WTC11 (cell line): ENCODE measurements around the gene RRN3.
"Not testable (repeated sequence)": the region's sequence is repeated elsewhere in the genome, so short reads cannot be mapped to it uniquely, and the experiment has no call there.

Experiments
- ARID4B ChIP-seq: sonication (generic); formaldehyde crosslinking; IDR thresholded peaks from 2 replicates; pipeline ENCODE4 v1.8.0; 2023; ENCODE audit warnings: missing genetic modification reagents, mild to moderate bottlenecking, borderline replicate concordance
- CTCF ChIP-seq: fragments of 200-600 bp; IDR thresholded peaks from 2 replicates; pipeline ENCODE4 v1.8.0; 2022; ENCODE audit warnings: antibody characterized with exemption
- IRF1 ChIP-seq: sonication (generic); formaldehyde crosslinking; IDR thresholded peaks from 2 replicates; pipeline ENCODE4 v1.8.0; 2023; ENCODE audit warnings: missing genetic modification reagents
- IRF2 ChIP-seq: sonication (generic); formaldehyde crosslinking; IDR thresholded peaks from 2 replicates; pipeline ENCODE4 v1.8.0; 2022; ENCODE audit warnings: low read depth, missing genetic modification reagents, borderline replicate concordance
- JUN ChIP-seq: sonication (generic); formaldehyde crosslinking; IDR thresholded peaks from 2 replicates; pipeline ENCODE4 v1.8.0; 2023; ENCODE audit warnings: mild to moderate bottlenecking, missing genetic modification reagents
- MXD4 ChIP-seq: fragments of 250-450 bp; sonication (Bioruptor Pico); IDR thresholded peaks from 2 replicates; pipeline ENCODE4 v1.8.0; 2021; ENCODE audit warnings: mild to moderate bottlenecking, moderate library complexity, borderline replicate concordance
- PRRX2 ChIP-seq: fragments of 250-450 bp; sonication (Bioruptor Pico); IDR thresholded peaks from 2 replicates; pipeline ENCODE4 v1.8.0; 2021; ENCODE audit warnings: mild to moderate bottlenecking
- RORB ChIP-seq: fragments of 250-450 bp; sonication (Bioruptor Pico); IDR thresholded peaks from 2 replicates; pipeline ENCODE4 v1.9.0; 2021; ENCODE audit warnings: mild to moderate bottlenecking
- SP1 ChIP-seq: sonication (generic); formaldehyde crosslinking; conservative IDR thresholded peaks from 2 replicates; pipeline ENCODE4 v1.8.1; 2022; ENCODE audit warnings: missing genetic modification reagents
- TCF7 ChIP-seq: sonication (generic); formaldehyde crosslinking; IDR thresholded peaks from 2 replicates; pipeline ENCODE4 v1.8.0; 2022; ENCODE audit warnings: mild to moderate bottlenecking, low read depth, missing genetic modification reagents, moderate library complexity
- USF2 ChIP-seq: sonication (generic); formaldehyde crosslinking; IDR thresholded peaks from 2 replicates; pipeline ENCODE4 v1.8.1; 2023; ENCODE audit warnings: mild to moderate bottlenecking, missing genetic modification reagents, moderate library complexity
- ZNF281 ChIP-seq: sonication (generic); formaldehyde crosslinking; IDR thresholded peaks from 2 replicates; pipeline ENCODE4 v1.8.0; 2023; ENCODE audit warnings: mild to moderate bottlenecking, missing genetic modification reagents

- TF ChIP-seq CTCF; IRF2 (CRISPR knock-in tag); MXD4 (CRISPR knock-in tag); PRRX2; TCF7 (CRISPR knock-in tag); JUN; ZNF281 (CRISPR knock-in tag); ARID4B (CRISPR knock-in tag); RORB; USF2 (CRISPR knock-in tag); IRF1 (CRISPR knock-in tag); SP1 (CRISPR knock-in tag): not testable (repeated sequence)
These were observed 72.6 kb downstream of the RRN3 start for GRCh38 chr16:15021429-15021828.
